ENCODE results near the gene TUBA4A. TPM values are rescaled to one million over a fixed set of nuclear protein-coding genes. Genes with fewer than 3 reads are reported as not detected.

The TUBA4A gene
- total RNA-seq, 4 donors from 2014 or later, result 39.2 to 101 (median 70.8) TPM

- Histone ChIP-seq H3K4me1 (peaks cover 2 to 15% (median 7%) of the 10 kb centered on the region in 4 donors), H3K4me3 (no peak overlapping the region), H3K27ac (no peak overlapping the region), H3K9me3 (no peaks in the 10 kb centered on the region), H3K36me3 (peaks cover 0 to 3% (median 0%) of the 10 kb centered on the region in 4 donors), H3K27me3 (no peaks in the 10 kb centered on the region)
- no peak for TF ChIP-seq POLR2A (IDR thresholded peaks at IDR 0.05)
- TF ChIP-seq EP300 (IDR thresholded peaks at IDR 0.05; ENCODE audit: low read depth), result no peak
- TF ChIP-seq, protein P1, sequence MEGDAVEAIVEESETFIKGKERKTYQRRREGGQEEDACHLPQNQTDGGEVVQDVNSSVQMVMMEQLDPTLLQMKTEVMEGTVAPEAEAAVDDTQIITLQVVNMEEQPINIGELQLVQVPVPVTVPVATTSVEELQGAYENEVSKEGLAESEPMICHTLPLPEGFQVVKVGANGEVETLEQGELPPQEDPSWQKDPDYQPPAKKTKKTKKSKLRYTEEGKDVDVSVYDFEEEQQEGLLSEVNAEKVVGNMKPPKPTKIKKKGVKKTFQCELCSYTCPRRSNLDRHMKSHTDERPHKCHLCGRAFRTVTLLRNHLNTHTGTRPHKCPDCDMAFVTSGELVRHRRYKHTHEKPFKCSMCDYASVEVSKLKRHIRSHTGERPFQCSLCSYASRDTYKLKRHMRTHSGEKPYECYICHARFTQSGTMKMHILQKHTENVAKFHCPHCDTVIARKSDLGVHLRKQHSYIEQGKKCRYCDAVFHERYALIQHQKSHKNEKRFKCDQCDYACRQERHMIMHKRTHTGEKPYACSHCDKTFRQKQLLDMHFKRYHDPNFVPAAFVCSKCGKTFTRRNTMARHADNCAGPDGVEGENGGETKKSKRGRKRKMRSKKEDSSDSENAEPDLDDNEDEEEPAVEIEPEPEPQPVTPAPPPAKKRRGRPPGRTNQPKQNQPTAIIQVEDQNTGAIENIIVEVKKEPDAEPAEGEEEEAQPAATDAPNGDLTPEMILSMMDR (IDR thresholded peaks at IDR 0.05), result no peak
- no peak for TF ChIP-seq POLR2AphosphoS5 (IDR thresholded peaks at IDR 0.05)
- no peak for DNase-seq
- 90% methylated on average over 12 of the region's 12 CpGs; no CpG with 5 or more reads in 1 of the 2 donors for WGBS, 2 donors (ENCODE audit: low coverage in 1 of 2)
- in situ Hi-C loops (cut with MboI; ENCODE audit: low pct_ligation_motif_present in 1 of 4, low pct_unique_long_range_greater_than_20kb in 1 of 4, low sequenced_read_pairs in 3 of 4), result loop anchor here in 1 of 4 donors (25.0 kb wide), 1 partner anchor 123 kb away; the partner anchor contains the start of genes NHEJ1 and SLC23A3
- intact Hi-C loops (cut with DNase I; ENCODE audit: low total_unique reads), result no loop called here
Measured at GRCh38 chr2:219285373-219285735, 31.6 kb upstream of the TUBA4A start.

GRCh38 chr2:219284501-219285372, 31.0 kb upstream of the TUBA4A start:
- WGBS, 2 donors (ENCODE audit: low coverage in 1 of 2), result 86% methylated on average over 13 of the region's 16 CpGs; no CpG with 5 or more reads in 1 of the 2 donors
- H3K36me3 ChIP-seq, result peaks cover 0 to 3% (median 0%) of the 10 kb centered on the region in 4 donors
- intact Hi-C loops (cut with DNase I; ENCODE audit: low total_unique reads), result no loop called here

GRCh38 chr2:219282943-219283581, 29.3 kb upstream of the TUBA4A start:
- H3K27ac ChIP-seq, result no peak overlapping the region

More at GRCh38 chr2:219284501-219285372, 31.0 kb upstream of the TUBA4A start:
- TF ChIP-seq, protein P1 (IDR thresholded peaks at IDR 0.05), result no peak
- no peak for TF ChIP-seq POLR2A (IDR thresholded peaks at IDR 0.05)
- Histone ChIP-seq H3K4me1 (peaks cover 5 to 17% (median 11%) of the 10 kb centered on the region in 4 donors), H3K27me3 (no peaks in the 10 kb centered on the region), H3K27ac (no peak overlapping the region), H3K9me3 (no peaks in the 10 kb centered on the region), H3K4me3 (no peak overlapping the region)
- in situ Hi-C loops (cut with MboI; ENCODE audit: low pct_ligation_motif_present in 1 of 4, low pct_unique_long_range_greater_than_20kb in 1 of 4, low sequenced_read_pairs in 3 of 4), result loop anchor here in 1 of 4 donors (25.0 kb wide), 1 partner anchor 122 kb away; the partner anchor contains the start of genes NHEJ1 and SLC23A3
- DNase-seq, result no peak

More at GRCh38 chr2:219282943-219283581, 29.3 kb upstream of the TUBA4A start:
- DNase-seq, result no peak
- intact Hi-C loops (cut with DNase I; ENCODE audit: low total_unique reads), result no loop called here
- H3K4me3 ChIP-seq, result no peak overlapping the region
- H3K27me3 ChIP-seq, result no peaks in the 10 kb centered on the region
- TF ChIP-seq, protein P1 (IDR thresholded peaks at IDR 0.05), result no peak
- TF ChIP-seq EP300 (IDR thresholded peaks at IDR 0.05; ENCODE audit: low read depth), result no peak
- TF ChIP-seq POLR2AphosphoS5 (IDR thresholded peaks at IDR 0.05), result no peak
- no peak for TF ChIP-seq POLR2A (IDR thresholded peaks at IDR 0.05)
- peaks cover 13 to 20% (median 17%) of the 10 kb centered on the region in 4 donors for H3K4me1 ChIP-seq
- 93 to 94% methylated on average over 9 to 17 of the region's 17 CpGs for WGBS, 2 donors (ENCODE audit: low coverage in 1 of 2)
- H3K36me3 ChIP-seq, result peaks cover 0 to 3% (median 0%) of the 10 kb centered on the region in 4 donors
- in situ Hi-C loops (cut with MboI; ENCODE audit: low pct_ligation_motif_present in 1 of 4, low pct_unique_long_range_greater_than_20kb in 1 of 4, low sequenced_read_pairs in 3 of 4), result loop anchor here in 1 of 4 donors (25.0 kb wide), 1 partner anchor 121 kb away; the partner anchor contains the start of genes NHEJ1 and SLC23A3
- H3K9me3 ChIP-seq, result no peaks in the 10 kb centered on the region
